GM21529 (cell line): ENCODE results near the gene VWDE.

ENCODE experiments used
- ATAC-seq: cut with Tn5 transposase; IDR thresholded peaks from one replicate; pipeline ENCODE4 v1.9.1; 2021; ENCODE audit not compliant: unreplicated experiment

Gene VWDE

GRCh38 chr7:12328888-12329770 lies 74.5 kb downstream of the VWDE start:
- no peak for ATAC-seq

DNA sequence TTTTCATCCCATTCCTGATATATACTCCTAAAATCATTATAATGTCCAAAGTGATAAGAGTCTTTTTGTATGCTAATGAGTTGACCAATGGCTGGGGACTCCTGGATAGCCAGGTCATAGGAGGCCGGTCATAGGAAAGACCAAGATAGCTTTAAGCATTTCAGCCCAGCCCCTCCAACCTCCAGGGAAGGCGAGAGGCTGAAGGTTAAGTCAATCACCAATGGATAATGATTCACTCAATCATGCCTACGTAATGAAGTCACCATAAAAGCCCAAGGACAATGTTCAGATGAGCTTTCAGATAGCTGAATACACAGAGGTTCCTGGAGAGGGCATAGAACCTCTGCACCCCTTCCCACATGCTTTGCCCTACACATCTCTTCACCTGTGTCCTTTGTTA lies 75.7 kb downstream of the VWDE start:
- no peak for ATAC-seq

DNA sequence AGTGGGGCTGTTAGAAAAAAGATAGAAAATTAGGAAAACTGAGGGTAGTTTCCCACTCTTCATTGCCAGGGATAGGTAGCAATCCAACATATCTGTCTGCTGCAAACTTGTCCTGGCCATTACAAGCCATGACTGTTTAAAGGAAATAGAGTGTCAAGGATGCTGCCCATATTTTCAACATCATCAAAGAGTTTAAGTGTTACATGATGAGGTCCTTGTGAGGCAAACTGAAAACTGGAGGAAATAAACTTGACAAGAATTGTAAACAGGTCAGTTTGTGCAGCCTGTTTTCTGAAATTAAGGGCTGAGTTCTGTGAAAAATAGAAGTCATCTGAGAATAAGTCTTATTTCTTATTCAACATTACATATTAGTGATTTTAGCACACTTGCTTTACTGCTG lies 78.0 kb downstream of the VWDE start:
- no peak for ATAC-seq

- no peak for ATAC-seq
These were observed 80.2 kb downstream of the VWDE start for GRCh38 chr7:12323415-12323814.

- peak; percentile 80 for ATAC-seq
These were observed 80.8 kb downstream of the VWDE start for GRCh38 chr7:12322903-12323300.

- no peak for ATAC-seq
These were observed 81.3 kb downstream of the VWDE start for GRCh38 chr7:12322284-12322902.

- no peak for ATAC-seq
These were observed 82.5 kb downstream of the VWDE start for GRCh38 chr7:12320987-12321647.

- no peak for ATAC-seq
These were observed 83.3 kb downstream of the VWDE start for GRCh38 chr7:12320241-12320986.

GRCh38 chr7:12317675-12318074 lies 86.0 kb downstream of the VWDE start:
- ATAC-seq = no peak

DNA sequence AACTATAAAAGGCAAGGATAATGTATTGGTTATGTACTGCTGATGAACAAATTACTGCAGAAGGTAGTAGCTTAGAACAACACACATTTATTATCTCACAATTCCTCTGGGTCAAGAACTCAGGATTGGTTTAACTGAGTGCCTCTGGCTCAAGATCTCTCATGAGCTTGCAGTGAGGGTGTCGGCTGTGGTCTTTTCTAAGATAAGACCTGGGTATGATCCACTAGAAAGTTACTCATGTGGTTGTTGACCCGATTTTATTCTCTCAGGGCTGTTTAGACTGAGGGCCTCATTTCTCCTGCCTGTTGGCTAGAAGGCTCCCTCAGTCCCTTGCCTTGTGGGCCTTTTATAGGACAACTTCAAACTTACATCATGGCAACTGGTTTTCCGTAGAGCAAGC lies 86.7 kb downstream of the VWDE start:
- ATAC-seq = no peak

DNA sequence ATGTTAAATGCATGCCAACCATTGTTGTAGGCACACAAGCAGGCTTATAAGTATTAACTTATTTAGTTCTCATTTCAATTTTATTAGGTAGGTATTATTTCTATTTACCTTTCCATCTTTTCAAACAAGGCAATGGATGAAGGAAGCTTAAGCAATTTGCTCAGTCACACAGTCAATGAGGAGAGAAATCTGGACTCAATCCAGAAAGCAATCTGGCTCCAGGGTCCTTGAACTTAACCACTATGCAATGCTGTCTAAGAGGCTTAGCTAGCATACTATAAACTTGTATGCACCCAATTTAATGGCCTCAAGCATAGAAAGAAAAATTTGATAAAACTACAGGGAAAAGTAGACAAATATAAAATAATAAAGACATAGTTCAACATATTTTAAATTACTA lies 88.6 kb downstream of the VWDE start:
- ATAC-seq = no peak

GRCh38 chr7:12314199-12314598 lies 89.5 kb downstream of the VWDE start:
- ATAC-seq = peak; percentile 75

- ATAC-seq = no peak
These were observed 98.2 kb downstream of the VWDE start for GRCh38 chr7:12305502-12305901.

- ATAC-seq = no peak
These were observed 100.2 kb downstream of the VWDE start for GRCh38 chr7:12303495-12303894.

DNA sequence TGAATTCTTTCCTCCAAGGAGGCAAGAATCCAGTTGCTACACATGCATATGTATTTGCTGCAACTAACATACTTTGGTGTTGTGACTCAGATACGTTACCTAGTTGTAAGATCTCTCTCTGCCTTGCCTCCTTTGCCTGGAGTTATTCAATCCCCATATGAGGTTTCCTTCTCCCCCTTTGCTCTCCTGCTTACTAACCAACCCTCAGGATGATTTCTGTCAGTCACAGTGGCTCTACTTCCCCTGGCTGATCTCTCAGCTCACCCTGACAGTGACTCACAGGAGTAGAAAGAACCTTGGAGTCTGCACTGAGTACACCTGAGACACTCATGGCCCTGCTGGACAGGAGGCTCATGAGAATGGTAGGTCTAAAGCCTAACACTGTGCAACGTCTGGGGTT lies 100.6 kb downstream of the VWDE start:
- ATAC-seq = no peak

DNA sequence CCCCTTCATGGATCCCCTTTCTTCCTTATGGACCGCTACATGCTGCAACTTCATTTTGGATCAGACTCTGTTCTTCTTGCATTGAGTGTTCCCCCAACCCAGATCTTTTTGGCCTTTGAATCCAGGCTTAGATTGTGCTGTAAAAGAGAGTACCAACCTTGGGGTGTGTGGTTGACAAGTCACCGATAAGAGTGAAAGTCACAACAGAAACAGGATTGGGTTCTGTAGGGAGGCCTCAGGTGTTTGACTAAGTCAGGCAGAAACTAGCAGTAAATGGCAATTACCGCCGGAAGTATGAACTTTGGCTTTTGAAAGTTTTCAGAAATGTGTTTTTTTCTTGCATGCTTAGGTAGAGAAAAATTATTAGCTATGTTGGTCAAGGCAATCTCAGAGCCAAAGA lies 103.2 kb downstream of the VWDE start:
- no peak for ATAC-seq

- ATAC-seq = no peak
These were observed 104.3 kb downstream of the VWDE start for GRCh38 chr7:12299367-12299766.

DNA sequence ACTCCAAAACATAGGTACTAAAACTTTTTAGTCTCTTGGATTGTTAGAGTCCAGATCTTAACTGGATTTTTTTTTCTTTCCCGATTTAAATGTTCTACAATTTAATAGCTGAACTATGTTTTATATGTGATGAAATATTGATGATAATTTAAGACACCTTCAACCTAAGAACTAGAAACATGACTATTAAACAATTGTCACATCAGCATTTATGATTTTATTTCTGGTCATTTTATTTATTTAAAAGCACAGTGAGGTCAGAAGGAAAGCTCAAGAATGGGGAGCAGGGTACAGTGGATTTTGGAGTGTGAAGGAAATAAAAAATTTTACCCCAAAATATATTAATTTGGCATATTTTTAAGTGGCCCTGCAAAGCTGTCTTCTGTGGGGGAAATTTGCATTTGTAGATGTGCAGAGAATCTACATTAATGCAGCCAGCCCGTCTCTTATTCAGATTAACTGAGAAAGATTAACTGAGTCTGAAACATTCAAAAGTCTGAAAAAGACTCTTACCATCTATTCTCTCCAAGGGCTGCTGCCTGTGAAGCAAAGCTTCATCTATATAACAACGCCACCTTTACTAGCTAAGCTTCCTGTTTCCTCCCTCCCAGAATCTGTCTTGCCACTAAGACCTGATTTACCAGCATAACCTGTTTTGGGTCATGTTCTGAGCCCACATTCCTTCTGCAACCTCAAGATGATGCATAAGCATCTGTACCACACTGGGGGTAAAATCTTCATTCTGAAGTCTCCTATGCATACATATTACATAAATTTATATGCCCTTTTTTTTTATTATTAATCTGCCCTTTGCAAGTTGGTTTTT lies 106.2 kb downstream of the VWDE start:
- no peak for ATAC-seq

GRCh38 chr7:12296051-12296570 lies 107.6 kb downstream of the VWDE start:
- ATAC-seq = no peak

- no peak for ATAC-seq
These were observed 109.0 kb downstream of the VWDE start for GRCh38 chr7:12294701-12295100.
